Stimulated activated CD4-positive, alpha-beta T cell treated with anti-CD3 and anti-CD28 coated beads, Interleukin-2, amount 100 ng/mL, for 48 hours (primary cell): ENCODE data around the gene CIROP.

Experiments used
- DNase-seq, 2 donors: peaks; one replicate each; pipeline ENCODE4 v3.0.0-alpha.2; 2020

The CIROP gene

DNA sequence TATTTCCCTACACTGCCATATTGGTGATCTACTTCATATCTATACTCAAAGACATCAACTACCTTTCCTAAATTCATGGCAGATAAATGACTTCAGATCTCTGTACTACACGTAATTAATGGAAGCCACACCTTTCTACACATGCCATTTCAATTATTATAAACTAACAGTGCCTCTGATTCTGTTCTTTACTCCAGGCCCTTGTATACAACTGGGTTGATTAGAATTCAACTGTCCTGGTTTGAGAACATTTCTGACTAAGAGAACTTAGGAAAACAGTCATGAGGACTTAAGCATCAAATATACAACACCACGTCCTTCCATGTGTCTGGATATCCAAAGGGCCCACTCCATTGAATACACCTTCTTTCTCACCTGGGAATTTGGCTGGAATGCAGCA is 11.7 kb downstream of the CIROP start:
- DNase-seq, result no peak

DNA sequence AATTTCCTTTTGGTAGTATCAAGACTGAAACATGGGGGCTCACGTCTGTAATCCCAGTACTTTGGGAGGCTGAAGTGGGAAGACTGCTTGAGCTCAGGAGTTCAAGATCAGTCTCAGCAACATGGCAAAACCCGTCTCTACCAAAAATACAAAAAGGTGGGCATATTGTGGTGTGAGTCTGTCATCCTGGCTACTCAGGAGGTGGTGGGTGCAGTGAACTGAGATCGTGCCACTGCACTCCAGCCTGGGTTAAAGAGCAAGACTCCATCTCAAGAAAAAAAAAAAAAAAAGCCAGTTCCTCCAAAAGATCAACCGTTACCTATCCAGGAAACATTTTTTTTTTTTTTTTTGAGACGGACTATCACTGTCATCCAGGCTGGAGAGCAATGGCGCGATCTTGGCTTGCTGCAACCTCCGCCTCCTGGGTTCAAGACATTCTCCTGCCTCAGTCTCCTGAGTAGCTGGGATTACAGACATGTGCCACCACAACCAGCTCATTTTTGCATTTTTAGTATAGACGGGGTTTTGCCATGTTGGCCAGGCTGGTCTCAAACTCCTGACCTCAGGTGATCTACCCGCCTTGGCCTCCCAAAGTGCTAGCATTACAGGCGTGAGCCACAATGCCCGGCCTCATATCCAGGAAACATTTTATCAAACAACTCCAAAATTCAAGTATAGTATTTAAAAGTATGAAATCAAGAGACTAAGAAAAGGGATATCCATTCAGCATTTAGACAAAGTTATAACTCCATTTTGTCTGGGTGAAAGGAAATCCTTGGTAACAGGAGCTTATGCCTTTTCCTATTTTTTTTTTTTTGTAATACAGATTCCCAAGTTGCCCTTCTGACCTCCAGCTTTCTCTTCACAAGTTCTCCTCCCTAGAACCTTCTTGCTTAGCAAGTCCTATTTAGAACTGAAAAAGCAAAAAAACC is 13.2 kb downstream of the CIROP start:
- no peak for DNase-seq

- DNase-seq, result no peak
These were observed 14.5 kb downstream of the CIROP start for GRCh38 chr14:23090254-23090636.

- no peak for DNase-seq
These were observed 15.1 kb downstream of the CIROP start for GRCh38 chr14:23089498-23090253.

DNA sequence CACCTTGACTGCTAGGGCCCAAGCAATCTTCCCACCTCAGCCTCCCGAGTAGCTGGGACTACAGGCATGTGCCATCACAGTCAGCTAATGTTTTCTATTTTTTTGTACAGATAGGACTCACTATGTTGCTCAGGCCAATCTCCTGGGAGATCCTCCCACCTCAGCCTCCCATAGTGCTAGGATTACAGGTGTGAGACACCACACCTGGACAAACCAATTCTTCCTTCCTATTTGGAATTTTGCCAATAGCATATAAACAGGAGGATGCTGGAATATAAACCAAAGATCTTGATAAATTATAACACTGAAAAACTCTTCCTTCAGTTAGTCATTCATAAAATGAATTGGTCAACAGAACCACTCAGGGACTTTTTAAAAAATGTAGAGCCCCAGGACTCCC is 18.2 kb downstream of the CIROP start:
- DNase-seq, result no peak

GRCh38 chr14:23085458-23085857 is 19.3 kb downstream of the CIROP start:
- no peak for DNase-seq

- DNase-seq, result no peak
These were observed 24.3 kb downstream of the CIROP start for GRCh38 chr14:23080474-23080873.

DNA sequence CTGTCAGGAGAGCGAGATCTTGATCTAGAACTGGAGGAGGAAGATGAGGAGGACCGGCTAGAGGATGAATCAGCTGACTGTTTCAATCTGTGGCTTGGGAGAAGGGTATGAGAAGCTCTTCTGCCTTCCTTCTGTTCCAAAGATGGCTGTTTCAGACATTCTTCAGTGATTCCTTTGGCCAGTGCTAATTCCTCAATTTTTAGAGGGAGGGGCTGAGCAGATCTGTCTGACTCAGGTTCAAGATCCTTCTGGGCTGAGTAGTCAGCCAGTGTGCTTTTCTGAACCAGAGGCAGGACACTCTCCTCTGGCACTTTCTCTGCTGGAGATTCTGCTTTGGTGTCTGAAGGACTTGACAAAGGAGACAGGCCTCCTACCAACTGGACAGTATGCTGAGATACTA is 25.1 kb downstream of the CIROP start:
- no peak for DNase-seq

DNA sequence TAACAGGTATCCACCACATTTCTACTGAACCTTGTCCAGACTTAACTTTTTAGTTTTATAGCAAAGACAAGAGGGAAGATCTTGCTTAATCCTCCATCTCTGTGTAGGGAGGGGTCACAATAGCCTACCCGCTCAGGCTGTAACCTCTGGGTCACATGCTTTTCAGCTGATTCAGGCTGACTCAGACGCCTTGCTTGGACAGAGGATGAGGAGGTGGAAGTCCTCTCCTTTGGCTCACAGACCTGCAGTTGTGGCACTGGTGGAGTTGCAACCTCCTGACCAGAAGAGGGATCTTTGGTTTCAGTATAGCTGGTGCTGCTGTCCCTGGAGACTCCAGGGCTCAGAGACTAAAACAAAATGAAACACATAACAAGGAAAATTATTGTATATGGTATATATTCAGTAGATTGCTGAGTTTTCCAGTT is 26.1 kb downstream of the CIROP start:
- no peak for DNase-seq

GRCh38 chr14:23077962-23078361 is 26.8 kb downstream of the CIROP start:
- no peak for DNase-seq

DNA sequence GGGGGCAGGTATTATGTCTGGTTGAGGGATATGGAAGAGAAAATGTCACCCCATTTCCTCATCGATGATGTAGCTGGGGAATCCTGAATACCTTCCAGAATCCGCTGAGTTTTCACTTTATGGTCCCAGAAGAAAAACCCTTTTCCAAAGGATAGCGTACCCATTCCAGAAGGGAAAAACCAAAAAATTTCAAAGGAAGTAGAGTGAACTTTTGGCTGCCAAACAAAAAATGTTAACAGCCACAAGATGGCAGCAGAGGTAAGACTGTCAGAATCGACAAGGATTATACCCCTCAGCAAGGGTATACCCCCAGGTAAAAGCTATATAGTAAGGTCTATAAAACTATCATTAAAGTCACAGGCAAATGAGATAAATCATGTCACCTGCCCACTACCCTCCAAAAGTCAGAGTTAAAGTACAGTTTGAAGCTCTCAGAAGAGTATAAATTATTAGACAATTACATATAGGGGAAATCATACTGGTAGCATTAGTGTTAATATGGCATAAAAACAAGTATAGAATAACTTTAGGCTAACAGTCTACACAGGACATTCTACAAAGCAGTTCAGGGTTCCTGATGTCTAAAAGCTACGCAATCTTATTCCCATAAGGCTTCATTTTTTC is 27.9 kb downstream of the CIROP start:
- no peak for DNase-seq

GRCh38 chr14:23074906-23075305 is 29.9 kb downstream of the CIROP start:
- DNase-seq, result no peak

DNA sequence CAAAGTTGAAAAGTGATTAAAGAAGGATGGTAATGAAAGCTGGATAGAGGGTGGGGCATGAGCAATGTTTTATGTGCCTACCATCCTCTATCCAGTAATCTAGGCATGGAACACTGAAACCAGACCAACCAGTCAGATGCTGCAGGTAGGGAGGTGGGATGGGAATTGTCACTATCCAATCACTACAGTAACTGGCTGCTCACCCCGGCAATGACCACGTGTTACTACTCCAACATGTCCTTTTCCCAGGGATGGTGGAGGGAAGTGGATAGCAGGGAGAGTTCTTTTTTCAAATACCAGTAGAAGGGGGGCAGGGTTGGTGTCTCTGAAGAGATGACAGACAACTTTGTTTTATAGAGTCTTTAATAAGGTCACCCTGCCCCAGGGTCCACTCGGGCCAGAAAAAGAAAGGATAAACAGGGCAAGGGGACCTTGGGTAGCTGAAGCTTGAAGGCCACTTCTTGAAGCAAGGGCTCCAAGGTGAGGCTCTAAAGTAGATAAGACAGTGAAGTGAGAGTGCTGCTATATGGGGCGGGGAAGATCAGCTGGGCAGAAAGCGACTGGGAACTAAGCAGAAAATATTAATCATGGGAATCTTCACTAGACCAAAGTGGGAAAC is 32.8 kb downstream of the CIROP start:
- DNase-seq, result no peak

- DNase-seq, result peak; percentile 63 to 69
These were observed 33.4 kb downstream of the CIROP start for GRCh38 chr14:23071244-23071920.

- DNase-seq, result no peak
These were observed 34.3 kb downstream of the CIROP start for GRCh38 chr14:23070262-23071129.

DNA sequence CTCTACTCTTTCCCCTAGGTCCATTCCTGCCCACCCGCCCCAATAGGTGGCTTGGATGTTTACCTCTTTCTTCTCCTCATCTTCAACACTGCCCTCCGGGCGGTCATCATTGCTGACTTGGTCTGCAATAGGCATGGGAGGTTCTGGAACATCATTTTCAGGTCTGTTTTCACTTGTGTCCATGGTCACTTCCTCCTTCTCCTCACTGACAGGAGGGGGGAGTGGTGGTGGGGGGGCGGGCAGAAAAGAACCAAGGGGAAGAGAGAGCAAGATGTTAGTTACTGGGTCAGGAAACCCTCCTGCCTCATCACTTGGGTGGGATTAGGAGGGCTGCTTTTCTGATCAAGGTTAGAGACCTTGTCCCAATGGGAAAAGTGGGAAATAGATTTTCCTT is 35.4 kb downstream of the CIROP start:
- DNase-seq, result no peak

DNA sequence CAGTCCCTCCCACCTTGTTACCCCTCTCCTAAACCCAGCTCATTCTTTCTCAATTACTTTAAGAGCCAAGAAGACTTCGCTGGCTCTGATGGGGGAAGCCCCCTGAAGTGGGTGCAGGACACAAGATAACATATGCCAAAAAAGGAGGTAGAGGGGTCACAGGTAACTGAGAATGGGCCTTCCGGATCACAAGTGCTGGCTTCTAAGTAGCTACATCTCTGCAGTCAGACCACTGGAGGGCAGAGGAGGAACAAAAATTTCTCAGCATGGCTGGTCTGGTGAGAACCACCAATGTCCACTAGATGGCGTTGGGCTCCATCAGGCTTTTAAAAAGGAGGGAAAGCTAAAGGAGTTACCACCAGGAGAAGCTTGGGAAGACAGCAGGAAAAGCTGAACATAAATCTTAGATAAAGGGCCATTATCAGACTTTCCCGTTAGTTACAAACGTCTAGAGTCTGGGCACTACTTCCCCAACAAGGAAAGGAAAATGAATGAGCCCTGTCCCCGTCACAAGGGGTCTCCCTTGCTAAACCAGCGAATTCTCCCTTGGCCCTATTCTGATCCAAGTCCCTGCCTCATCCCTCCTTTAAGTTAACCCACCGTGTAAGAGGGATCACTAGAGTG is 35.9 kb downstream of the CIROP start:
- DNase-seq, result peak; percentile 65 to 71

DNA sequence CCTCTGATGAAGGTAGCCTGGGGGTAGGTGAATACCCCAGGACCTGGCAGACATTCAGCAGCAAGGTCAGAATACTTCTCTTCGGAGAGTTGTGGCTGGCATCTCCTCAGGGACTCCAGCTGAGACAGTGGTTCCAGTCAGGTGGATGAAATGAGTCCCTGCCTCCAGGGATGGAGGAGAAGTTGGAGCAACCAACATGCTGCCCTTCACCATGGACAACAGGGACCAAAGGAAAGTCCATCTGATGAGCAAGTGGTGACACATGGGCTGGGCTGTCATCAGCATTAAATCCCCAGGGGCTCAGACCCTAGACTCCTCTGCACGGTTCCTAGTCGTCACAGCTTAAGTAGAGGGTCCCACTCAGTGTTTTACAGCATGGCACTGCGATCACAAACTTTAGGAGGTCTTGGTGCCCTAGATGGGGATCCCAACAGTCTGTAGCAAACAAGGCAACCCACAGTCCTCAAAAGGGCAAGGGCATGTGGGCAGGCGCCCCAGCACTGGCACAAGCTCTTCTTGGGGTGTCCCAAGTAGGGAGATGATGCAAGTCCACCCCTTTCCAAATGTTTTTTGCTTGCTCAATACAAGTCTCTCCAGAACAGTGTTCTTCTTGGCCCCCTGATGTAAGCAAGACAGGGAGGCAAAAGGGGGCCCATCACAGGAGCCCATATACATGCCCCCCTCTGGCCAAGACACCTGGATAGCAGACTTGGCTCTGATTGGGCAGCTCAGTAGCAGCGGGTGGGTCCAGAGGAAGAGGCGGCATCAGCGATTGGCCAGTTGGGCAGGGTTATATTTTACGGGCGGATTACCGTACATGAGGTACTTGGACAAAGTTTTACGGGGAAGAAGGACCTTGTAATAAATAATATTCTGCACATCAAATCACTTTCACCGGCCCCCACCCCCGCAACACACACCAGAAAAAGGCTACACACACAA is 36.7 kb downstream of the CIROP start:
- no peak for DNase-seq

- DNase-seq, result no peak
These were observed 37.7 kb downstream of the CIROP start for GRCh38 chr14:23066855-23067744.
